Measurements from ENCODE around the gene SALL4.

GRCh38 chr20:51804754-51805153, 2.4 kb upstream of the SALL4 start:
- no peak for TF ChIP-seq POLR2A (IDR thresholded peaks at IDR 0.05)
- no peak for TF ChIP-seq CTCF (IDR thresholded peaks at IDR 0.05)
